Activated CD4-positive, alpha-beta T cell treated with anti-CD3 and anti-CD28 coated beads, Interleukin-2, amount 50 U/mL, for 24 hours (primary cell): Measurements from ENCODE around the gene METTL1.
"Not testable (repeated sequence)": the region's sequence is repeated elsewhere in the genome, so short reads cannot be mapped to it uniquely, and the experiment has no call there.

ENCODE experiments used
- DNase-seq, 2 donors: peaks; one replicate each; pipeline ENCODE4 v3.0.0-alpha.2; 2020; ENCODE audit warnings: low read depth in 1 of 2, low spot score in 1 of 2

METTL1 gene

GRCh38 chr12:57724936-57725740 is 46.8 kb downstream of the METTL1 start:
- no peak for DNase-seq

DNA sequence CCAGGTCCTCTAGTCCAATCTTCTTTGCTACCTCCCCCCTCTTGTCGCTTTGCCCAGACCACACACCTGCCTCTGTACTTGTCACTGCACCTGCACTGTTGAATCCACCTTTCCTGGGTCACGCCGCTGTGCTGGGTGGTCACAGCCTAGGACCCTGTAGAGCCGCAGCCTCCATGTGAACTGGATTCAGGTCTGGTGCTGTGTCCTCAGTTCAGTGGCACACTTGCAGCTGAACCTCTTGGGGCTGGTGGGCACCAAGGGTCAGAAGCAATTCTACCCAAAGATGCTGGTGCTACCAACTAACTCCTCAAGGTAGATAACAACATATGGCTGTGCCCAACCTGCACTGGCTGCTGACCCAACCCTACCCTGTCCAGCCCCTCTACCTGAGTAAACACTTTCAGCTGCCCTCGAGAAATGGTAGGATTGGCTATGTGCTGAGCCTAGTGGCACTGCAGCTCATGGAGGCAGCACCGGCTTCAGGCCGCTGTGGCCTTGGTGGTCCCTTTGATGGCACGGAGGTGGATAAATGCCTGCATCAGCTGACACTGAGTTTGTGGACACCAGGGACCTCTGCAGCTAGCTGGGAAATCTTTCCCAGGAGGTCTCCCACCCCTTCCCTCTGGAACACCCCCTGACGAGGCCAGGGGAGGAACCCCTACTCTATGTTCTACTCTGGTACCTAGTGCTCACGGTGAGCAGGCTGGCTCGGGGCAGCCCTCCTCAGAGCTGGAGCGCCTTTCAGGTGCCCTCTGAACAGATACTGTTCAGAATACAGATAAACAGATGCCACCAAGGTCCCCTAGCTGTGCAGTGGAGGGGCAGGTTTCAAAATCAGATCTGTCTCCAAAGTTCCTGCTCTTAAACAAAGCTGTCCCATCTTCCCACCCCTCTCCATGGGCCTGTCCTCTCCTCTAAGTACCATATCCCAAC is 47.6 kb downstream of the METTL1 start:
- DNase-seq, result no peak

DNA sequence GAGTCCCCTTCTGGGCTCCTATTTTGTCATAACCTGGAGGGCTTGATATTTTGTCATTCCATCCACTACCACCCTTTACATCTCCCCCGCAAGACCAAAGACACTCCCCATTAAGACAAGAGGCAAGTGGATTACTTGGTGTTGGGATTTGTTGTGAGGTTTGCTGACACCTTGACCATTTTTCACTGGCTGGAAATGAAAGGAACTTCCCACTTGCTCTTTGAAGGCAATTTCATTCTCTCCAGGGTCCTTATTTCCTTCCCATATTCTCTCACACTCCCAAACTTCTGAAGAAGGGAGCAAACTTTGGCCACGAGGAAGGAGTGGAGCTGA is 48.3 kb downstream of the METTL1 start:
- DNase-seq, result no peak

- DNase-seq, result no peak
Measured at GRCh38 chr12:57722716-57723629, 48.9 kb downstream of the METTL1 start.

DNA sequence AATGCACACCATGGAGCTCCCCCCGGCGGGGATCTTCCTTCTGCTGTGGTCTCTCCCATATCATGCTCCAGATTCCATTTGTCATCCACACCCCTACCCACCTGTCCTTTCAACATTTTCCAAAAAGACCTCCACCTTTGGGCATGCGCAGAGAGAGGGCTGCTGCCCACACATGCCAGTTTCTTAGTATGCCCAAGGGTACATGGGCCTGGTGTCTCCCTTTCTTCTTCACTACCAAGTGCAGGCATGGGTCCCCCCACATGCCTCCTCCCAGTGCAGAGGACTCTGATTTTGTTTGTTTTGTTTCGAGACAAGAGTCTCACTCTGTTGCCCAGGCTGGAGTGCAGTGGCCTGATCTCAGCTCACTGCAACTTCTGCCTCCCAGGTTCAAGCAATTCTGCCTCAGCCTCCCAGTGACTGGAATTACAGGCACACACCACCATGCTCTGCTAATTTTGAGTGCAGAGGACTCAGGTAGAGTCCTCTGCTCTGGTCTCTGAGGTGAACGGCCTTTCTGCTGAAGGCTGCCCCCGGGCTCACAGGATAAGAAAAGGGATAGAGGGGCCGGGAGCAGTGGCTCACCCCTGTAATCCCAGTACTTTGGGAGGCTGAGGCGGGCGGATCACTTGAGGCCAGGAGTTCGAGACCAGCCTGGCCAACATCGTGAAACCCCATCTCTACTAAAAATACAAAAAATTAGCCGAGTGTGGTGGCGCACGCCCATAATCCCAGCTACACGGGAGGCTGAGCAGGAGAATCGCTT is 49.9 kb downstream of the METTL1 start:
- not testable (repeated sequence) for DNase-seq

DNA sequence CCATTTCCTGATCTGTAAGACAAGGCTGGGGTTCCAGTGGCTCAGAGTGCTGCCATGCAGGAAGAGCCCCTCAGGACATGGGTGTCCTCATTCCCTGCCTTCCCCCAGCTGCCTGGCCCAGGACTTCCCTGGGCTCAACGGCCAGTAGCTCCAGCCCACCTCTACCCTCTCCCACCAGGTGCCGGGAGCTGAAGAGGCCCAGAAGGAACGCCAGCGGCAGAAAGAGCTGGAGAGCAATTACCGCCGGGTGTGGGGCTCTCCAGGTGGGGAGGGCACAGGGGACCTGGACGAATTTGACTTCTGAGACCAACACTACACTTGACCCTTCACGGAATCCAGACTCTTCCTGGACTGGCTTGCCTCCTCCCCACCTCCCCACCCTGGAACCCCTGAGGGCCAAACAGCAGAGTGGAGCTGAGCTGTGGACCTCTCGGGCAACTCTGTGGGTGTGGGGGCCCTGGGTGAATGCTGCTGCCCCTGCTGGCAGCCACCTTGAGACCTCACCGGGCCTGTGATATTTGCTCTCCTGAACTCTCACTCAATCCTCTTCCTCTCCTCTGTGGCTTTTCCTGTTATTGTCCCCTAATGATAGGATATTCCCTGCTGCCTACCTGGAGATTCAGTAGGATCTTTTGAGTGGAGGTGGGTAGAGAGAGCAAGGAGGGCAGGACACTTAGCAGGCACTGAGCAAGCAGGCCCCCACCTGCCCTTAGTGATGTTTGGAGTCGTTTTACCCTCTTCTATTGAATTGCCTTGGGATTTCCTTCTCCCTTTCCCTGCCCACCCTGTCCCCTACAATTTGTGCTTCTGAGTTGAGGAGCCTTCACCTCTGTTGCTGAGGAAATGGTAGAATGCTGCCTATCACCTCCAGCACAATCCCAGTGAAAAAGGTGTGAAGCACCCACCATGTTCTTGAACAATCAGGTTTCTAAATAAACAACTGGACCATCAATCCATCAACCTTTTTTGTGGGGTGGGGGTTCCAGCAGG is 51.0 kb downstream of the METTL1 start:
- DNase-seq, result no peak

- no peak for DNase-seq
Measured at GRCh38 chr12:57719777-57720605, 51.9 kb downstream of the METTL1 start.

DNA sequence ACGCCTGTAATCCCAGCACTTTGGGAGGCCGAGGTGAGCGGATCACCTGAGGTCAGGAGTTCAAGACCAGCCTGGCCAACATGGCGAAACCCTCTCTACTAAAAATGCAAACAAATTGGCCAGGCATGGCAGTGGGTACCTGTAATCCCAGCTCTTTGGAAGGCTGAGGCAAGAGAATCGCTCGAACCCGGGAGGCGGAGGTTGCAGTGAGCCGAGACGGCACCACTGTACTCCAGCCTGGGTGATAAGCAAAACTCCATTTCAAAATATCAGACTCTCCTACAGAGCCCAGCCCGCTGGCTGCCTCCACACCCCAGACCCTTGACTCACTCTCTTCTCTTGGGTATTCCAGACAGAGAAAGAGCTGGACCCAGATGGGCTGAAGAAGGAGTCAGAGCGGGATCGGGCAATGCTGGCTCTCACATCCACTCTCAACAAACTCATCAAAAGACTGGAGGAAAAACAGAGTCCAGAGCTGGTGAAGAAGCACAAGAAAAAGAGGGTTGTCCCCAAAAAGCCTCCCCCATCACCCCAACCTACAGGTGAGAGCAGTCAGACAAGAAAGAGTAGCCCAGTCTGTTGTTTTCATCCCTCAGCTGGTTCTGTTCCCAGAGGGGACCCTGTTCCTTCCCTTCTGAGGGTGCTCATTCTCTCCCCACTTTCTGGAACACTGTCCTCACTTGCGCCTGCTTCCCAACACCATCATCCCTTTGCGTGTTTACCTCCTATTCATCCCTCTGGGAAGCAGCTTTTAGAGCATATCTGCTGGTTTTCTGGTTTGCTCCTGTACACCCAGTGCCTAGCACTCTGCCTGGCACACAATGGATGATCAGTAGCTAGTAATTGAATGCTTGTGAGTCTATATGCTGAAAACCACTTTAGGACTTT is 53.0 kb downstream of the METTL1 start:
- DNase-seq, result no peak
